HL-60 (cell line): Measurements from ENCODE around the gene SPATS2L.

Experiments used
- DNase-seq, 2 experiments: peaks; one replicate each; pipeline ENCODE4 v3.0.0-alpha.2; 2010 to 2020; ENCODE audit warnings: low read depth in 1 of 2, low spot score in 1 of 2
- H3K27ac ChIP-seq: fragments of 250-450 bp; sonication (Bioruptor Pico); replicated peaks from 2 replicates; pipeline ENCODE4 v1.5.1; 2020; ENCODE audit warnings: mild to moderate bottlenecking, moderate library complexity
- H3K27me3 ChIP-seq: fragments of 250-450 bp; sonication (Bioruptor Pico); 2 replicates; pipeline ENCODE4 v1.5.1; 2021; ENCODE audit warnings: mild to moderate bottlenecking, moderate library complexity; ENCODE audit not compliant: insufficient read depth, poor library complexity, severe bottlenecking
- H3K4me3 ChIP-seq: replicated peaks from 2 replicates; pipeline ENCODE4 v1.5.1; 2011; ENCODE audit warnings: mild to moderate bottlenecking, control low read depth, low read length; ENCODE audit not compliant: insufficient read depth
- GABPA ChIP-seq: IDR thresholded peaks from 2 replicates; pipeline ENCODE4 v1.6.1; 2012; ENCODE audit warnings: low read depth
- POLR2AphosphoS5 ChIP-seq: IDR thresholded peaks from 2 replicates; pipeline ENCODE4 v1.6.1; 2012; ENCODE audit warnings: low read depth
- SPI1 ChIP-seq: IDR thresholded peaks from 2 replicates; pipeline ENCODE4 v1.6.1; 2012; ENCODE audit warnings: low read depth, mild to moderate bottlenecking, borderline replicate concordance
- TF ChIP-seq, protein P1 (sequence below): IDR thresholded peaks from one replicate; pipeline ENCODE4 v1.5.1; 2011; ENCODE audit warnings: low read length, control low read depth, inconsistent platforms; ENCODE audit not compliant: insufficient read depth
- TF ChIP-seq, protein P2 (sequence below): IDR thresholded peaks from 2 replicates; pipeline ENCODE4 v1.6.1; 2012; ENCODE audit warnings: low read depth; ENCODE audit not compliant: insufficient replicate concordance

Gene SPATS2L

DNA sequence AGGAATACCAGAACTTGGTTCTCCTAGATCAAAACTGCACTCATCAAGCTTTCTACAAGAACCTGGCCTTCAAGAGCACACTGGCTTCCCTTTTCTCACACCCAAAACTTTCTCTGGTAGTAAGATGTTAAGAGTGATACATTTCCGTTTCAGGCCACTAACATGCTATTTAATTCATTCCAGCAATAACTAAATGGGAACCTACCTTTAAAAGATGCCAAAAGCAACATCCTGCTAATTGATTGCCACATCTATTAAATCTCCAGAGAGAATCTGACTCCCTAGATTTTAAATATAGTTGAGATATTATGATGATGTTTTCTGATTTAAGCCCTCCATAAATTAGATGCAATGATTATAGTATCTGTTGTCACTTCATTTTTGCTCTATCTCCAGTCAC lies 131.8 kb downstream of the SPATS2L start:
- no peak overlapping the region for H3K4me3 ChIP-seq
- no peak for DNase-seq
- H3K27me3 ChIP-seq = peaks cover 8% of the 10 kb centered on the region
- H3K27ac ChIP-seq = no peak overlapping the region
- TF ChIP-seq, protein P1, sequence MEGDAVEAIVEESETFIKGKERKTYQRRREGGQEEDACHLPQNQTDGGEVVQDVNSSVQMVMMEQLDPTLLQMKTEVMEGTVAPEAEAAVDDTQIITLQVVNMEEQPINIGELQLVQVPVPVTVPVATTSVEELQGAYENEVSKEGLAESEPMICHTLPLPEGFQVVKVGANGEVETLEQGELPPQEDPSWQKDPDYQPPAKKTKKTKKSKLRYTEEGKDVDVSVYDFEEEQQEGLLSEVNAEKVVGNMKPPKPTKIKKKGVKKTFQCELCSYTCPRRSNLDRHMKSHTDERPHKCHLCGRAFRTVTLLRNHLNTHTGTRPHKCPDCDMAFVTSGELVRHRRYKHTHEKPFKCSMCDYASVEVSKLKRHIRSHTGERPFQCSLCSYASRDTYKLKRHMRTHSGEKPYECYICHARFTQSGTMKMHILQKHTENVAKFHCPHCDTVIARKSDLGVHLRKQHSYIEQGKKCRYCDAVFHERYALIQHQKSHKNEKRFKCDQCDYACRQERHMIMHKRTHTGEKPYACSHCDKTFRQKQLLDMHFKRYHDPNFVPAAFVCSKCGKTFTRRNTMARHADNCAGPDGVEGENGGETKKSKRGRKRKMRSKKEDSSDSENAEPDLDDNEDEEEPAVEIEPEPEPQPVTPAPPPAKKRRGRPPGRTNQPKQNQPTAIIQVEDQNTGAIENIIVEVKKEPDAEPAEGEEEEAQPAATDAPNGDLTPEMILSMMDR = no peak
- no peak for TF ChIP-seq POLR2AphosphoS5
- TF ChIP-seq, protein P2, sequence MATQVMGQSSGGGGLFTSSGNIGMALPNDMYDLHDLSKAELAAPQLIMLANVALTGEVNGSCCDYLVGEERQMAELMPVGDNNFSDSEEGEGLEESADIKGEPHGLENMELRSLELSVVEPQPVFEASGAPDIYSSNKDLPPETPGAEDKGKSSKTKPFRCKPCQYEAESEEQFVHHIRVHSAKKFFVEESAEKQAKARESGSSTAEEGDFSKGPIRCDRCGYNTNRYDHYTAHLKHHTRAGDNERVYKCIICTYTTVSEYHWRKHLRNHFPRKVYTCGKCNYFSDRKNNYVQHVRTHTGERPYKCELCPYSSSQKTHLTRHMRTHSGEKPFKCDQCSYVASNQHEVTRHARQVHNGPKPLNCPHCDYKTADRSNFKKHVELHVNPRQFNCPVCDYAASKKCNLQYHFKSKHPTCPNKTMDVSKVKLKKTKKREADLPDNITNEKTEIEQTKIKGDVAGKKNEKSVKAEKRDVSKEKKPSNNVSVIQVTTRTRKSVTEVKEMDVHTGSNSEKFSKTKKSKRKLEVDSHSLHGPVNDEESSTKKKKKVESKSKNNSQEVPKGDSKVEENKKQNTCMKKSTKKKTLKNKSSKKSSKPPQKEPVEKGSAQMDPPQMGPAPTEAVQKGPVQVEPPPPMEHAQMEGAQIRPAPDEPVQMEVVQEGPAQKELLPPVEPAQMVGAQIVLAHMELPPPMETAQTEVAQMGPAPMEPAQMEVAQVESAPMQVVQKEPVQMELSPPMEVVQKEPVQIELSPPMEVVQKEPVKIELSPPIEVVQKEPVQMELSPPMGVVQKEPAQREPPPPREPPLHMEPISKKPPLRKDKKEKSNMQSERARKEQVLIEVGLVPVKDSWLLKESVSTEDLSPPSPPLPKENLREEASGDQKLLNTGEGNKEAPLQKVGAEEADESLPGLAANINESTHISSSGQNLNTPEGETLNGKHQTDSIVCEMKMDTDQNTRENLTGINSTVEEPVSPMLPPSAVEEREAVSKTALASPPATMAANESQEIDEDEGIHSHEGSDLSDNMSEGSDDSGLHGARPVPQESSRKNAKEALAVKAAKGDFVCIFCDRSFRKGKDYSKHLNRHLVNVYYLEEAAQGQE = no peak
- TF ChIP-seq SPI1 = no peak
- no peak for TF ChIP-seq GABPA

DNA sequence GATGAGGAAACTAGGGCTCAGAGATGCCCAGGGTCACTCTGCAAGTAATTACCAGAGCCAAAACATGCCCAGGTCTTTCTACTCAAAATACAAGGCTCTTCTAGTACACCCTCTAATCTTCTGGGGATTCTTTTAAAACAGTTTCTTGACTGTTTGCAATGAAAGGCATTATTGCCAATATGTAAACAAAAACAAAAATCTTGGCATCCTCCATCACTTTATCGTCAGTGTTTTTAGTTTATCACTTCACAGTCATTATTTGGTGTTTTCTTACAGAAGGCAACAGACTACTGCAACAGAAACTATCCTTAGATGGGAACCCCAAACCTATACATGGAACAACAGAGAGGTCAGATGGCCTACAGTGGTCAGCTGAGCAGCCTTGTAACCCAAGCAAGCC lies 132.4 kb downstream of the SPATS2L start:
- no peak for DNase-seq
- Histone ChIP-seq H3K27me3 (peaks cover 8% of the 10 kb centered on the region), H3K27ac (no peak overlapping the region), H3K4me3 (no peak overlapping the region)
- TF ChIP-seq GABPA = no peak
- TF ChIP-seq SPI1 = no peak
- TF ChIP-seq, protein P2 = no peak
- TF ChIP-seq, protein P1 = no peak
- TF ChIP-seq POLR2AphosphoS5 = no peak

DNA sequence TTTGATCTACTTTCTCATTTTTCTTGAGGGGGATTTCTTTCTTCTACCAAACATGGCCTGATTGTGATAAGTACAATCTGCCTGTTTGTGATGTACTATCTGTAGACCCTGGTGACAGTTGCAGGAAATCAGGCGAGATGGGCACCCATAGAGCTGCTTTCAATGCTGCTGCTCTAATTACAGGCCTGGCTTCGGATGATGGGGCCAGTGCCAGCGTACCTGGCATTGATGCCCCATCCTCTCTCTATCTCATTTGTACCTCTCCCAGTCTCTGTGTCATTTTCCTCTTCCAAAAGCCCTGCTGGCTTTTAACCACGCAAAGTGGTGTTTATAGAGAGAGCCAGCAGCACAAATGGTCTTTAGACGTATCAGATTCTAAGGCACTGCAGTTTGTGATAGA lies 133.5 kb downstream of the SPATS2L start:
- Histone ChIP-seq H3K4me3 (no peak overlapping the region), H3K27me3 (peaks cover 8% of the 10 kb centered on the region), H3K27ac (no peak overlapping the region)
- TF ChIP-seq POLR2AphosphoS5 (no peak), SPI1 (no peak), GABPA (no peak)
- TF ChIP-seq, protein P2 = no peak
- TF ChIP-seq, protein P1 = no peak
- DNase-seq = no peak
